CD4-positive, alpha-beta T cell treated with Interleukin-6 for 4 hours (primary cell): ENCODE results near the gene IRF5.
"Not testable (repeated sequence)": the region's sequence is repeated elsewhere in the genome, so short reads cannot be mapped to it uniquely, and the experiment has no call there.

ENCODE experiments used
- DNase-seq: peaks from one replicate; pipeline ENCODE4 v3.0.0-alpha.2; 2020; ENCODE audit warnings: mixed read lengths

Gene IRF5

DNA sequence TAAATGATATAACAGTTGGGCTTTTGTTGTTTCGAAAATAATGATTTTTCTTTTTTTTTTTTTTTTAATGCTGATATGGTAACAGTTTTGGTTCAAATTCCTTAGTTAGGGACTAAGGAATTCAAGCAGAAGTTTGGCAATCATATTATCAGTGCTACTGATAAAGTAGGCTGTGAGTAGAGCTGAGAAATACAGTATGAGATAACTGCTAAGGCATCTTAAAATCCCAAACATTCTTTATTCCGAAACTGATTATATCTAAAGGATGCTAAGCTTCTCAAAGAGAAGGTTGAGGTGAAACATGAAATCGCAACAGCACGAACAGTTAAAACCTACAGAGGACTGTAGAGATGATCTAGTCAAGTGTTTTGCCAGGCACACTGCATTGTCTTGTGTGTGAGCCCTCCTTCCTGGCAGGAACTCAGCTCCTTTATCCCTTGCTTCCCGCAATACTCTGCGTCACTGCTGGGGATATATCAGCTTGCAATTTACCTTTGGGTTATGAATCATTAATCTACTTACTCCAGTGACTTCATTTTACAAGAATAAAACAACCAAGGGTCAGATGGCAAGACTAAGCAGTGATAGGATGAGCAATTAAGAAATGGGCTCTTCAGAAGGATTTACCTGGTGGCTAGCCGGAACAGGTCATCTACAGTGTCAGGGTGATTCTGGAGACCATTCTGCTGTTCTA, 36.7 kb downstream of the IRF5 start:
- no peak for DNase-seq

GRCh38 chr7:128982105-128982504, 44.4 kb downstream of the IRF5 start:
- DNase-seq = no peak

DNA sequence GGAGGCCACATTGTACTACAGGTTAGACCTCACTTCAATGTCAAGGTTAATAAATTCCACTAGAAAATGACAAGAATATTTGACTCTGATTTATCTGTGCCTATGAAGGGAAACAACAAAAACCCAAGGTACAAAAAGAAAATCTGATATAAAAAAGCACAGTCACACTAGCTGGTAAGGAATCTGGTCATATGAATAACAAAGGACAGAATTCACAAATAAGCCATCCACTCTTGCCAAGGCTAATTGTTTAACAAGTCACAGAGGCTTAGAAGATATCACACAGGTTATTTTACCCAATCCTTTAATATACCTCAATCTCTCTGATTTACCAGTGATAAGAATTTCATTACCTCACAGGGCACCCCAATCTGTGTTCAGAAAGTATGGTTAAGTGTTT, 47.9 kb downstream of the IRF5 start:
- DNase-seq = no peak

GRCh38 chr7:128986609-128987008, 48.9 kb downstream of the IRF5 start:
- DNase-seq = no peak

GRCh38 chr7:128988372-128988771, 50.6 kb downstream of the IRF5 start:
- DNase-seq = no peak

GRCh38 chr7:128989961-128990360, 52.2 kb downstream of the IRF5 start:
- no peak for DNase-seq

DNA sequence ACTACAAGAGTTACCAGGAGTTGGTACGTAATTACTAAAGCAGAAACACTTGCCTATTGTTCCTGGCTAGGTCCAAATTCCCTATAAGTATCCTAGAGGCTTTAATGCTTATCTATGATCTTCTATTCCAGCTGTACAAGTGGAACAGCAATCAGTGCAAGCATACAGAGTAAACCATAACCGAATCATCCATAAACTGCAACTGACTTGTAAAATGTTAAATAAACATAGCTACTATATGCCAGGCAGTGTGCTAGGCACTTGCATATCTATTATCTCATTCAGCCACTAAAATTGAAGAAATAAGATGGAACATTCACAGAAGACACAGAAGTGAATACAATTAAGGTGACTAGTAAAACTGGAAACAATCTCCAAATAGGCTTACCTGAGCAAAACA, 55.7 kb downstream of the IRF5 start:
- no peak for DNase-seq

DNA sequence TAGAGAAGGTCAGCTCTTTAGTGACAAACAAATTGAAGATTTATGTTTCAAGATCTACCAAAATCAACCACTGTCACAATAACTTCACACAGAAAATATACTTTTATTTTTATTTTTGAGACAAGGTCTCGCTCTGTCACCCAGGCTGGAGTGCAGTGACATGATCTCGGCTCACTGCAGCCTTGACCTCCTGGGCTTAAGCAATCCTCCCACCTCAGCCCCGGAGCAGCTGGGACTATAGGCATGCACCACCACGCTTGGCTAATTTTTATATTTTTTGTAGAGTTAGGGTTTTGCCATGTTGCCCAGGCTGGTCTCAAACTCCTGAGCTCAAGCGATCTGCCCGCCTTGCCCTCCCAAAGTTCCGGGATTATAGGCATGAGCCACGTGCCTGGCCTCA, 56.8 kb downstream of the IRF5 start:
- DNase-seq = not testable (repeated sequence)

GRCh38 chr7:128997181-128997580, 59.5 kb downstream of the IRF5 start:
- no peak for DNase-seq
